Measurements from ENCODE around the gene MBTPS1. TPM values are rescaled to one million over a fixed set of nuclear protein-coding genes. Genes with fewer than 3 reads are reported as not detected.

Gene MBTPS1
- total and polyA plus RNA-seq, 2 experiments from 2014 or later, result 18.1 to 49.3 TPM

DNA sequence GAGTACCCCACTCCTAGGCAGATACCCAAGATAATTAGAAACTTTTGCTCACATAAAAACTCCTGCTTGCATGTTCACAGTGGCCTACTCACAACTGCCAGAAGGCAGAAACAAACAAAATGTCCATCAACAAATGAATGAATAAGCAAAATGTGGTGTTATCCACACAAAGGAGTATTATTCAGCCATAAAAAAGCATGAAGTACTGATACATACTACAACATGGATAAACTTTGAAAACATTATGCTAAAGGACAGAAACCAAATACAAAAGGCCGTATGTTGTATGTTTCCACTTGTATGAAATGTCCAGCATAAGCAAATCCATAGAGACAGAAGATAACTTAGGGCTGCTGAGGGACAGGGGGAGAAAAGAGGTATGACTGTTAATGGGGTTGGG lies 26.3 kb upstream of the MBTPS1 start (continued):
- TF ChIP-seq, protein P1, sequence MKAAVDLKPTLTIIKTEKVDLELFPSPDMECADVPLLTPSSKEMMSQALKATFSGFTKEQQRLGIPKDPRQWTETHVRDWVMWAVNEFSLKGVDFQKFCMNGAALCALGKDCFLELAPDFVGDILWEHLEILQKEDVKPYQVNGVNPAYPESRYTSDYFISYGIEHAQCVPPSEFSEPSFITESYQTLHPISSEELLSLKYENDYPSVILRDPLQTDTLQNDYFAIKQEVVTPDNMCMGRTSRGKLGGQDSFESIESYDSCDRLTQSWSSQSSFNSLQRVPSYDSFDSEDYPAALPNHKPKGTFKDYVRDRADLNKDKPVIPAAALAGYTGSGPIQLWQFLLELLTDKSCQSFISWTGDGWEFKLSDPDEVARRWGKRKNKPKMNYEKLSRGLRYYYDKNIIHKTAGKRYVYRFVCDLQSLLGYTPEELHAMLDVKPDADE (IDR thresholded peaks at IDR 0.05), result no peak
- TF ChIP-seq CREB1 (CRISPR knock-in tag; IDR thresholded peaks at IDR 0.05; ENCODE audit: low read depth) (no peak), POLR2AphosphoS5 (IDR thresholded peaks at IDR 0.05; ENCODE audit: low read depth) (no peak), JUNB (IDR thresholded peaks at IDR 0.05; ENCODE audit: unreplicated experiment) (no peak), EZH2 (IDR thresholded peaks at IDR 0.05; ENCODE audit: low read depth, unreplicated experiment) (no peak), NANOG (IDR thresholded peaks at IDR 0.05; ENCODE audit: borderline replicate concordance) (no peak), STAT1 (IDR thresholded peaks at IDR 0.05; ENCODE audit: unreplicated experiment) (no peak)
- TF ChIP-seq, protein P2, sequence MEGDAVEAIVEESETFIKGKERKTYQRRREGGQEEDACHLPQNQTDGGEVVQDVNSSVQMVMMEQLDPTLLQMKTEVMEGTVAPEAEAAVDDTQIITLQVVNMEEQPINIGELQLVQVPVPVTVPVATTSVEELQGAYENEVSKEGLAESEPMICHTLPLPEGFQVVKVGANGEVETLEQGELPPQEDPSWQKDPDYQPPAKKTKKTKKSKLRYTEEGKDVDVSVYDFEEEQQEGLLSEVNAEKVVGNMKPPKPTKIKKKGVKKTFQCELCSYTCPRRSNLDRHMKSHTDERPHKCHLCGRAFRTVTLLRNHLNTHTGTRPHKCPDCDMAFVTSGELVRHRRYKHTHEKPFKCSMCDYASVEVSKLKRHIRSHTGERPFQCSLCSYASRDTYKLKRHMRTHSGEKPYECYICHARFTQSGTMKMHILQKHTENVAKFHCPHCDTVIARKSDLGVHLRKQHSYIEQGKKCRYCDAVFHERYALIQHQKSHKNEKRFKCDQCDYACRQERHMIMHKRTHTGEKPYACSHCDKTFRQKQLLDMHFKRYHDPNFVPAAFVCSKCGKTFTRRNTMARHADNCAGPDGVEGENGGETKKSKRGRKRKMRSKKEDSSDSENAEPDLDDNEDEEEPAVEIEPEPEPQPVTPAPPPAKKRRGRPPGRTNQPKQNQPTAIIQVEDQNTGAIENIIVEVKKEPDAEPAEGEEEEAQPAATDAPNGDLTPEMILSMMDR (conservative IDR thresholded peaks at IDR 0.05; ENCODE audit: low read depth in 2 of 2), result no peak

DNA sequence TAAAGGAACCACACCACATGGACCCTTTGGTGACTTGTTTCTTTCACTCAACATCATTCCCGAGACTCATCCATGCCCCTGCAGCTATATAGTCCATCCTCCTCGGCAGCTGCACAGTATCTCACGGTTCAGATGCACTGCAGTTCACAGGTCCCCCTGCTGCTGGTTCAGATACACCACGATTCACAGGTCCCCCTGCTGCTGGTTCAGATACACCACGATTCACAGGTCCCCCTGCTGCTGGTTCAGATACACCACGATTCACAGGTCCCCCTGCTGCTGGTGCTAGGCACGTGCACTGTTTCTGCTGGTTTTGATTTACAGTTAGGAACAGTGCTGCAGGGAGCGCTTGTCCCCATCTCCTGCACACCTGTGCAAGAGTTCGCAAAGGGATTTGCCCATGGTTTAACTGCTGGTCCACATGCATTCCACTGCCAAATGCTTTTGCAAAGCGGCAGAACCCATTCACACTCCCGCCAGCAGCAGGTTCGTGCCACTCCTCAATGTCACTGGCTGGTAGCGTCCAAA lies 24.5 kb upstream of the MBTPS1 start:
- Histone ChIP-seq H3K4me2 (no peak overlapping the region), H3K27me3 (ENCODE audit: insufficient read depth) (peaks cover 6% of the 10 kb centered on the region; the same call in 1 of the 2 replicates), H3K9me2 (ENCODE audit: insufficient read depth) (no peaks in the 10 kb centered on the region), H3K27ac (ENCODE audit: low read depth) (no peak overlapping the region), H4K20me1 (replicated peaks; ENCODE audit: insufficient read depth) (peaks cover 27% of the 10 kb centered on the region), H3K4me3 (no peak overlapping the region), H3K79me2 (replicated peaks; ENCODE audit: insufficient read depth) (peaks cover 79% of the 10 kb centered on the region), H3F3A (replicated peaks; ENCODE audit: low read depth) (peaks cover 6% of the 10 kb centered on the region; the same call in 1 of the 2 replicates), H3K36me3 (ENCODE audit: insufficient read depth) (no peaks in the 10 kb centered on the region), H3K4me1 (ENCODE audit: insufficient read depth) (peaks cover 35% of the 10 kb centered on the region), H2AFZ (no peak overlapping the region)
- H3K36me3 Mint-ChIP-seq (ENCODE audit: low read depth), result peaks cover 6% of the 10 kb centered on the region
- H3K4me3 Mint-ChIP-seq, result no peak overlapping the region
- H3K27ac Mint-ChIP-seq, result no peak overlapping the region
- H3K4me1 Mint-ChIP-seq, result peaks cover 46% of the 10 kb centered on the region
- DNase-seq (ENCODE audit: low spot score) (peak; percentile 63), ATAC-seq (peak; percentile 27)
- no peak for TF ChIP-seq POLR2AphosphoS5 (IDR thresholded peaks at IDR 0.05; ENCODE audit: low read depth)
- TF ChIP-seq JUNB (IDR thresholded peaks at IDR 0.05; ENCODE audit: unreplicated experiment), result no peak
- TF ChIP-seq EZH2 (IDR thresholded peaks at IDR 0.05; ENCODE audit: low read depth, unreplicated experiment), result no peak
- no peak for TF ChIP-seq EZH2phosphoT487 (IDR thresholded peaks at IDR 0.05; ENCODE audit: unreplicated experiment)
- TF ChIP-seq, protein P2 (conservative IDR thresholded peaks at IDR 0.05; ENCODE audit: low read depth in 2 of 2), result peak in 1 of 2 experiments; percentile 44; a peak in 3 of 4 replicates
- no peak for TF ChIP-seq ZNF114 (CRISPR knock-in tag; IDR thresholded peaks at IDR 0.05)
- no peaks in the 10 kb centered on the region for H3K9me3 Mint-ChIP-seq
- peaks cover 23% of the 10 kb centered on the region for H3K27me3 Mint-ChIP-seq (ENCODE audit: insufficient read depth, low read depth, poor library complexity)

Measured in GM23338 (cell line).